Activated CD8-positive, alpha-beta T cell treated with anti-CD3 and anti-CD28 coated beads for 36 hours (primary cell): Measurements from ENCODE around the gene CTCF. TPM values are rescaled to one million over a fixed set of nuclear protein-coding genes. Genes with fewer than 3 reads are reported as not detected.

Experiments
- ATAC-seq: fragments of 200-7000 bp; cut with Tn5 transposase; one replicate; pipeline ENCODE4 v1.10.0; 2021; ENCODE audit warnings: mild to moderate bottlenecking, moderate library complexity
- CTCF ChIA-PET: fragments of 350-600 bp; sonication (Branson Sonifier 250); formaldehyde crosslinking; loops from one replicate; lab custom pipeline; 2021; ENCODE audit warnings: antibody characterized with exemption; lab: Charles Lee
- POLR2A ChIA-PET: fragments of 350-600 bp; sonication (Branson Sonifier 250); formaldehyde crosslinking; loops from one replicate; lab custom pipeline; 2021; ENCODE audit warnings: antibody characterized with exemption; lab: Charles Lee
- DNase-seq: peaks from one replicate; pipeline ENCODE4 v3.0.0-alpha.2; 2020
- H3K27ac Mint-ChIP-seq: one replicate; pipeline ENCODE4 v1.8.0; 2021; ENCODE audit warnings: mild to moderate bottlenecking, mixed read lengths
- H3K27me3 Mint-ChIP-seq: one replicate; pipeline ENCODE4 v1.8.0; 2021; ENCODE audit warnings: mixed read lengths
- H3K36me3 Mint-ChIP-seq: one replicate; pipeline ENCODE4 v1.8.0; 2021; ENCODE audit warnings: low read depth, mixed read lengths
- H3K4me1 Mint-ChIP-seq: one replicate; pipeline ENCODE4 v1.8.0; 2021; ENCODE audit warnings: low read depth, mixed read lengths
- H3K4me3 Mint-ChIP-seq: one replicate; pipeline ENCODE4 v1.8.0; 2021; ENCODE audit warnings: mild to moderate bottlenecking, moderate library complexity, mixed read lengths
- H3K9me3 Mint-ChIP-seq: one replicate; pipeline ENCODE4 v1.8.0; 2021; ENCODE audit warnings: mixed read lengths
- intact Hi-C: fragments of 100-400 bp; cut with micrococcal nuclease; formaldehyde crosslinking; loops from one replicate; pipeline ENCODE4 v1.10.0; 2022
- total RNA-seq, 2 experiments: library from RNA; stranded (reverse); gene quantifications; one replicate each; pipeline ENCODE4 v1.2.3, GENCODE V29; 2021
- TF ChIP-seq, protein P1 (sequence below): fragments of 200-600 bp; IDR thresholded peaks from one replicate; pipeline ENCODE4 v1.8.0; 2022; ENCODE audit warnings: antibody characterized with exemption, mild to moderate bottlenecking

Gene CTCF
- total RNA-seq, 2 experiments from 2014 or later: 47.4 to 50.6 TPM

DNA sequence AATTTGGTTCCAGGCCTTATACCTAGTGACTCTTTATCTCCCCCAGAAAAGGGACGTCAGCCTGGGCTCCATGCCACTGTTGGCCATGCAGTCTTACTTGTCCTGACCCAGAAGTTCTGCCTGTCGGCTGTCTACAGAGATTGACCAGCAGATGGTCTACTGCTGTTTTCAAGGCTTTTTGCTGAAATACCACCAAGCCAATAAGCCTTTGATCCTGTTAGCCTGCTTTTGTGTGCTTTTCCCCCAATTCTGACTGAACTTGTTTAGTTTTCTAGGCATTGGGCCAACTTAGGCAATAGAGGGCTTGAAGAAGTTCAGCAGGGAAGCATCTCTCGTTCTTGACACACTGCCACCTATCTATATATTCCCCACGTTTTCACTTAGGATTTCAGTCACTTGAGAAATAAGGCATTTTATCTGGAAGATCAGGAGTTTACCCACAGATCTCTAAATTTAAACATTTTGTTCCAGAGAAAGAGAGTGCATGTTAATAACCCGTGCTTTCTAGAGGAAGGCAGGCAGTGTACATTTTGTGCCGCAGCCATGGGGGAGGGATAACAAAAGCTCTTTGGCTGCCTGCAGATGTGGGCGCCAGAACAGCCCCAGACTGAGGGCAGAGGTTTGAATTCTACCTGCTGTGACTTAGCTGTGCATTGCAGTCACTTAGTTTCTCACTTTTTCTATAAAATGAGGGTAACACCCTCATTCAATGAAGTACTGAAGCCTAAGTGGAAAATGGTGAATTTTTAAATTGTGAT lies 70.3 kb downstream of the CTCF start:
- DNase-seq (no peak), ATAC-seq (no peak)
- Mint-ChIP-seq H3K36me3 (peaks cover 40% of the 10 kb centered on the region), H3K27ac (no peak overlapping the region), H3K27me3 (no peaks in the 10 kb centered on the region), H3K4me3 (no peak overlapping the region), H3K9me3 (no peaks in the 10 kb centered on the region), H3K4me1 (no peaks in the 10 kb centered on the region)
- TF ChIP-seq, protein P1, sequence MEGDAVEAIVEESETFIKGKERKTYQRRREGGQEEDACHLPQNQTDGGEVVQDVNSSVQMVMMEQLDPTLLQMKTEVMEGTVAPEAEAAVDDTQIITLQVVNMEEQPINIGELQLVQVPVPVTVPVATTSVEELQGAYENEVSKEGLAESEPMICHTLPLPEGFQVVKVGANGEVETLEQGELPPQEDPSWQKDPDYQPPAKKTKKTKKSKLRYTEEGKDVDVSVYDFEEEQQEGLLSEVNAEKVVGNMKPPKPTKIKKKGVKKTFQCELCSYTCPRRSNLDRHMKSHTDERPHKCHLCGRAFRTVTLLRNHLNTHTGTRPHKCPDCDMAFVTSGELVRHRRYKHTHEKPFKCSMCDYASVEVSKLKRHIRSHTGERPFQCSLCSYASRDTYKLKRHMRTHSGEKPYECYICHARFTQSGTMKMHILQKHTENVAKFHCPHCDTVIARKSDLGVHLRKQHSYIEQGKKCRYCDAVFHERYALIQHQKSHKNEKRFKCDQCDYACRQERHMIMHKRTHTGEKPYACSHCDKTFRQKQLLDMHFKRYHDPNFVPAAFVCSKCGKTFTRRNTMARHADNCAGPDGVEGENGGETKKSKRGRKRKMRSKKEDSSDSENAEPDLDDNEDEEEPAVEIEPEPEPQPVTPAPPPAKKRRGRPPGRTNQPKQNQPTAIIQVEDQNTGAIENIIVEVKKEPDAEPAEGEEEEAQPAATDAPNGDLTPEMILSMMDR: no peak
- intact Hi-C loops: no loop called here
- CTCF ChIA-PET: interaction anchor here (1.0 to 1.4 kb wide), 7 partner anchors 12 to 111 kb away, joined by 3 to 8 read pairs (median 5); partner anchors contain the start of genes CARMIL2 and CTCF
- POLR2A ChIA-PET: interaction anchor here (1.0 kb wide), 1 partner anchor 13 kb away, joined by 4 read pairs; the partner anchor contains the start of gene CARMIL2

DNA sequence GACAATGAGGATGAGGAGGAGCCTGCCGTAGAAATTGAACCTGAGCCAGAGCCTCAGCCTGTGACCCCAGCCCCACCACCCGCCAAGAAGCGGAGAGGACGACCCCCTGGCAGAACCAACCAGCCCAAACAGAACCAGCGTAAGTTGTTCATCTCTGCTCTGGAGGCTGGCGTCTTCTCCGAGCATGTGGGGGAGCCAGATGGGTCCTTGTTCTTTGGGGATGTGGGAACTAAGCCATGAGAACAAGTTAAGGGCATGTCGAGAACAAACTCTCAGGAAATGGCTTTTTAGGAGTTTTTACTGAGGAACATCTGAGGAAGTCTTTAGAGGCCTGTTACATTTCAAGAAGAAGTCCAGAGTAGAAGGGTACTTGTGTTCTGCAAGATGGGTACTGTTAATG lies 74.4 kb downstream of the CTCF start:
- no peak for DNase-seq
- Mint-ChIP-seq H3K4me3 (no peak overlapping the region), H3K27me3 (no peaks in the 10 kb centered on the region), H3K9me3 (no peaks in the 10 kb centered on the region), H3K4me1 (no peaks in the 10 kb centered on the region), H3K27ac (no peak overlapping the region), H3K36me3 (peaks cover 30% of the 10 kb centered on the region)
- intact Hi-C loops: no loop called here
- no peak for ATAC-seq
- ChIA-PET CTCF (interaction anchor here (1.1 to 11.5 kb wide), 2 partner anchors 91 to 143 kb away, joined by 3 to 224 read pairs; no protein-coding TSS in a partner anchor), POLR2A (no interaction called here)
- TF ChIP-seq, protein P1: no peak

GRCh38 chr16:67637625-67638024 lies 75.3 kb downstream of the CTCF start:
- Mint-ChIP-seq H3K4me1 (no peaks in the 10 kb centered on the region), H3K27ac (no peak overlapping the region), H3K36me3 (peaks cover 24% of the 10 kb centered on the region), H3K27me3 (no peaks in the 10 kb centered on the region), H3K9me3 (no peaks in the 10 kb centered on the region), H3K4me3 (no peak overlapping the region)
- ChIA-PET POLR2A (no interaction called here), CTCF (interaction anchor here (1.0 to 11.5 kb wide), 4 partner anchors 75 to 143 kb away, joined by 3 to 224 read pairs (median 68); partner anchors contain the start of gene CTCF)
- TF ChIP-seq, protein P1: no peak
- intact Hi-C loops: no loop called here
- ATAC-seq: no peak
- no peak for DNase-seq

DNA sequence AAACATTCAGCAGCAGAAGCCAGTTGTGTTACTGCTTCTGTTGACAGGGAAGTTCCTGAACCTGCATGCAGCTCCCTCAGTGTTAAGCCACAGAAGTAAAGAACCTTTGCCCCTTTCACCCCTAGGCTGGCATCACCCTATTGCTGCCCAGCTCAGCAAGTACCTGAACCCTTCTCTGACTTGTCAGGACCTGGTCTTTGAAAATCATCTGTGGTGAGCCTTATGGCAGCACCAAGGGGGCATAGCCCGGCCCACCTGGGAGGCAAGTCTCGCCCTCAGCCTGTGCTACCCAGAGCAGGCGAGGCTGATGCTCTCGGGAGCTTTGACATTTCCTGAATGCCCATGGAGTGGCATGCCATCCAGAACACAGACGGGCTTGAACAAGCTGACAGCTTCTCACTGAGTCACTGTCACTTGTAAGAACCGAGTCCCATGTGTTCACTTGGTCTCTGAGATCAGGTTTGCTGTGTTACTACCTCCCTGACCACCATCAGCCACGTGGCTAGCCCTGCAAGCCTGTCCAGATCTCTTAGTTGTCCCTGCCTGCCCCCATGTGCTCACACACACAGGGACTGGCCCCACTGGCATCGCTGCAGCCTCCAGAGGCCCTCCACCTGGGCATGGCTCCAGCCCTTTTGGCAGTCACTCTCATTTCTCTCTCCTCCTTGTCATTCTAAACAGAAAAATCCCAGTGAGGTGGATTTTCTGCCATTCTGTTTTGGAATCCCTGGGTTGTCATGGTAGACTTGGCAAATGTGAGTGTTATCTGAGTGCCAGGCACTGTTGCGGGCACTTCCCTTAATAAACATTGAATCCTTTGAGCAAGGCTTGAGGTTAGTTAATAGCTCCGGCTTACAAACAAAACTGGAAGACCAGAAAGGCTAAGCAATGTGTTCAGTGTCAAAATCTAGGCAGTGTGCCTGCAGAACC lies 79.7 kb downstream of the CTCF start:
- TF ChIP-seq, protein P1: no peak
- intact Hi-C loops: no loop called here

More for the DNA sequence above, 79.7 kb downstream of the CTCF start:
- ChIA-PET CTCF (interaction anchor here (0.6 to 11.5 kb wide), 9 partner anchors 15 to 121 kb away, joined by 3 to 224 read pairs (median 3); partner anchors contain the start of gene CTCF), POLR2A (interaction anchor here (0.7 to 4.6 kb wide), 5 partner anchors 9 to 95 kb away, joined by 3 to 40 read pairs (median 4); no protein-coding TSS in a partner anchor)
- no peak overlapping the region for H3K4me3 Mint-ChIP-seq
- H3K27ac Mint-ChIP-seq: no peak overlapping the region
- no peaks in the 10 kb centered on the region for H3K27me3 Mint-ChIP-seq
- ATAC-seq (no peak), DNase-seq (no peak)
- H3K36me3 Mint-ChIP-seq: peaks cover 14% of the 10 kb centered on the region
- peaks cover 11% of the 10 kb centered on the region for H3K4me1 Mint-ChIP-seq
- H3K9me3 Mint-ChIP-seq: no peaks in the 10 kb centered on the region
